ENCODE measurements around the gene KIF6. TPM values are rescaled to one million over a fixed set of nuclear protein-coding genes. Genes with fewer than 3 reads are reported as not detected.

Gene KIF6
- total and polyA plus RNA-seq, 11 donors, result 0.06 to 0.77 (median 0.48) TPM

DNA sequence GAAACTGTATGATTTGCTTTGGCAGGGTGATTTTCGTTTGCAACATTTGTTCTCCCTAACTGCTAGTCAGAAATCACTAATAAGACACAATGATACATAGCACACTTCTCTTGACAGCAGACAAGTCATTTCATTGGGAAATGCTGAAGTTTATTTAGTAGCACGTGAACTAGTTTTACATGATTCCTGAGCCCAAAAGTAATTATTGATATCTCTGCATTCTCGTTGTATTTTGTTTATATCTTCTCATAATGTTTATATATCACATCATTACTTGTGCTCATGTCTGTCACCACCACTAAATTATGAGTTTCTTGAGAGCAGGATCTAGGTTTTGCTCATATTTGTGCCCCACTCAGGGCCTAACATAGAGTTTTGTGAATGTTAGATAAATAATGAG lies 151.7 kb downstream of the KIF6 start:
- 55 to 66% (median 65%) methylated on average over 3 of the region's 3 CpGs for WGBS, 4 donors
- ATAC-seq (no peak), DNase-seq (no peak)
- H3K9me3 ChIP-seq, result peaks cover 0 to 4% (median 0%) of the 10 kb centered on the region in 12 donors
- intact Hi-C loops (cut with DNase I), result no loop called here
- H3K36me3 ChIP-seq, result no peaks in the 10 kb centered on the region
- TF ChIP-seq POLR2A (IDR thresholded peaks at IDR 0.05), result no peak
- TF ChIP-seq, protein P1, sequence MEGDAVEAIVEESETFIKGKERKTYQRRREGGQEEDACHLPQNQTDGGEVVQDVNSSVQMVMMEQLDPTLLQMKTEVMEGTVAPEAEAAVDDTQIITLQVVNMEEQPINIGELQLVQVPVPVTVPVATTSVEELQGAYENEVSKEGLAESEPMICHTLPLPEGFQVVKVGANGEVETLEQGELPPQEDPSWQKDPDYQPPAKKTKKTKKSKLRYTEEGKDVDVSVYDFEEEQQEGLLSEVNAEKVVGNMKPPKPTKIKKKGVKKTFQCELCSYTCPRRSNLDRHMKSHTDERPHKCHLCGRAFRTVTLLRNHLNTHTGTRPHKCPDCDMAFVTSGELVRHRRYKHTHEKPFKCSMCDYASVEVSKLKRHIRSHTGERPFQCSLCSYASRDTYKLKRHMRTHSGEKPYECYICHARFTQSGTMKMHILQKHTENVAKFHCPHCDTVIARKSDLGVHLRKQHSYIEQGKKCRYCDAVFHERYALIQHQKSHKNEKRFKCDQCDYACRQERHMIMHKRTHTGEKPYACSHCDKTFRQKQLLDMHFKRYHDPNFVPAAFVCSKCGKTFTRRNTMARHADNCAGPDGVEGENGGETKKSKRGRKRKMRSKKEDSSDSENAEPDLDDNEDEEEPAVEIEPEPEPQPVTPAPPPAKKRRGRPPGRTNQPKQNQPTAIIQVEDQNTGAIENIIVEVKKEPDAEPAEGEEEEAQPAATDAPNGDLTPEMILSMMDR (IDR thresholded peaks at IDR 0.05), result no peak
- H3K4me1 ChIP-seq, result no peaks in the 10 kb centered on the region
- H3K27ac ChIP-seq, result no peak overlapping the region
- H3K4me3 ChIP-seq, result no peak overlapping the region
- peaks cover 0 to 3% (median 0%) of the 10 kb centered on the region in 9 donors for H3K27me3 ChIP-seq

DNA sequence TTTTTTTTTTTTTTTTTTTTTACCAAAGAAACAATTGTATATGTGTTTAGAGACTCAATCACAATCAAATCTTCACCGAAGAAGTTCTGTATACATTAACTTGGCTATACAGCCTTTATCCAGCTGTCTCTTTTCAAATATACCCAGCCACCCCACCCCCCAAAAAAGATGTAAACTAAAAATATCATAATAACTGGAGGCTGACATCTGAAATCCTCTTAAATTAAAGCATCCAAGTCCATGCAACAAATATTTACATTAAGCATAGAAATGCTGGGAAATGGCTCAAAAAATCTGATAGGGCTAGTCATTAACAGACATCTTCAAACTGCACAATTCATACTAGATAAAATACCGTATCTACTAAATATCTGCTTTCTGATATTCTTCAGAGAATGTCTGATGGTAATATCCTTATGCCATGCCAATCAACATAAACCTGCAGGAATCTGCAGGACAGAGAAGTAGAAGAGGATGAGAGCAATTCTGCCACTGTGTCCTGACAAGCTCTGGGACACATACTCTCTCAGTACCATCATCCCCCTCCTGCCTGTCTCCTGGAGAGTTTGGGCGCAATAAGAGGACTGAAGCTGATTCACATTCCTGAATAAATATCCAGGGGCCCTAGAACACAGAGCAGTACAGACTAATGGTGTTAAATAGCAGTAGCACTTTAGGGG lies 152.4 kb downstream of the KIF6 start:
- Histone ChIP-seq H3K36me3 (no peaks in the 10 kb centered on the region), H3K27ac (no peak overlapping the region), H3K9me3 (peaks cover 0 to 4% (median 0%) of the 10 kb centered on the region in 12 donors), H3K4me3 (no peak overlapping the region), H3K4me1 (no peaks in the 10 kb centered on the region), H3K27me3 (peaks cover 0 to 3% (median 0%) of the 10 kb centered on the region in 9 donors)
- TF ChIP-seq POLR2A (IDR thresholded peaks at IDR 0.05), result no peak
- TF ChIP-seq, protein P1 (IDR thresholded peaks at IDR 0.05), result no peak
- ATAC-seq, result no peak
- DNase-seq, result no peak
- 72 to 78% (median 78%) methylated on average over 3 of the region's 3 CpGs for WGBS, 4 donors
- intact Hi-C loops (cut with DNase I), result no loop called here

DNA sequence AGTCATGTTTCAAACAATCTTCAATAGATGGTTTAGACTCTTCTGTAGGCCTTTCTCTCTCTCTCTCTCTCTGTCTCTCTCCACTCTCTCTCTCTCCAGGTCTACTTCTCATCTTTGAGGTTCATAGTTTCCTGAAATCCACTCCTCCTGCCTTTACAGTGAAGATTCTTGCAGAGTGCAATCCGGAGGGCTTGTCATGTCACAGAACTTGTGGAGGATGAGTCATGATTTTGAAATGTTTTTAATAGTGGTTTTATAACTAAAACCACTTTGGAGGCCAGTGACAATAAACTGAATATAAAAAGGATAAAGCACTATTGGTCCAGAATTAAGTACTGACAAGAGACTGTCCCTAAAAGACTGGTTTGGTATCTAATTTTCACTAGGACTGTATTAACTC lies 156.3 kb downstream of the KIF6 start:
- Histone ChIP-seq H3K9me3 (no peaks in the 10 kb centered on the region), H3K4me1 (no peaks in the 10 kb centered on the region), H3K27me3 (peaks cover 0 to 3% (median 0%) of the 10 kb centered on the region in 9 donors), H3K27ac (no peak overlapping the region), H3K4me3 (no peak overlapping the region), H3K36me3 (no peaks in the 10 kb centered on the region)
- 43 to 74% (median 55%) methylated on average over 1 of the region's 1 CpG for WGBS, 4 donors
- ATAC-seq (no peak), DNase-seq (no peak)
- intact Hi-C loops (cut with DNase I), result no loop called here
- TF ChIP-seq, protein P1 (IDR thresholded peaks at IDR 0.05), result no peak
- TF ChIP-seq POLR2A (IDR thresholded peaks at IDR 0.05), result no peak

DNA sequence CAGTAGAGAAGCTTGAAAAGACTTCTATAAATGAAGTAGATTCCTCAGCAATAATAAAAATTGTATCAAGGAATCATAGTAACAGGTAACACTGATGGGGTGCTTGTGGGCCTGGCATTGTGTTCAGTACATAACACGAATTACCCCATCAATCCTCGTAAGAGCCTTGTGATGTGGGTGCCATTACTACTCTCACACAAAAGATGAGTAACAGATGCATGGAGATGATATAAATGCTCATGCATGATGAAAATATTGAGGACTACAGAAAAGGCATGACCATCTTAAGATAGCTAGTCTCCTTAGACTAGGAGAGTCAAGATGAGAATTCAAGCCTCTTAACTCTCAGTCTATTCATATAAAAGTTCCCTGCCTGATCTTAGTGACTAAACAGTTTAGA lies 158.1 kb downstream of the KIF6 start:
- intact Hi-C loops (cut with DNase I), result no loop called here
- 91 to 93% (median 93%) methylated on average over 2 of the region's 2 CpGs for WGBS, 4 donors
- H3K27ac ChIP-seq, result no peak overlapping the region
- peaks cover 0 to under 1% (median 0%) of the 10 kb centered on the region in 12 donors for H3K4me1 ChIP-seq
- no peak for ATAC-seq
- TF ChIP-seq POLR2A (IDR thresholded peaks at IDR 0.05), result no peak
- TF ChIP-seq, protein P1 (IDR thresholded peaks at IDR 0.05), result no peak
- H3K4me3 ChIP-seq, result no peak overlapping the region
- peaks cover 0 to 3% (median 0%) of the 10 kb centered on the region in 9 donors for H3K27me3 ChIP-seq
- no peak for DNase-seq
- no peaks in the 10 kb centered on the region for H3K36me3 ChIP-seq
- H3K9me3 ChIP-seq, result no peaks in the 10 kb centered on the region
